Panc1 (cell line): ENCODE results near the gene KRTAP20-4.

Experiments
- CTCF ChIP-seq: fragments of 450-650 bp; IDR thresholded peaks from 2 replicates; pipeline ENCODE4 v1.5.1; 2017; ENCODE audit warnings: mild to moderate bottlenecking
- POLR2AphosphoS5 ChIP-seq: IDR thresholded peaks from 2 replicates; pipeline ENCODE4 v1.6.1; 2012; ENCODE audit warnings: mild to moderate bottlenecking, low read depth, low read length, moderate library complexity
- SIN3A ChIP-seq: IDR thresholded peaks from 2 replicates; pipeline ENCODE4 v1.6.1; 2012; ENCODE audit warnings: low read depth, mild to moderate bottlenecking, low read length, moderate library complexity, borderline replicate concordance; ENCODE audit not compliant: insufficient read depth
- TCF7L2 ChIP-seq: IDR thresholded peaks from 2 replicates; pipeline ENCODE4 v1.6.1; 2011; ENCODE audit warnings: mild to moderate bottlenecking, low read depth, low read length, inconsistent platforms
- TF ChIP-seq, protein P1 (sequence below), 2 experiments: IDR thresholded peaks; 2 replicates each; pipeline ENCODE4 v1.6.1; 2011 to 2012; ENCODE audit warnings: low read depth in 2 of 2, control low read depth in 1 of 2, low read length in 1 of 2, mild to moderate bottlenecking in 1 of 2, moderate library complexity in 1 of 2; ENCODE audit not compliant: insufficient read depth in 1 of 2

DNA sequence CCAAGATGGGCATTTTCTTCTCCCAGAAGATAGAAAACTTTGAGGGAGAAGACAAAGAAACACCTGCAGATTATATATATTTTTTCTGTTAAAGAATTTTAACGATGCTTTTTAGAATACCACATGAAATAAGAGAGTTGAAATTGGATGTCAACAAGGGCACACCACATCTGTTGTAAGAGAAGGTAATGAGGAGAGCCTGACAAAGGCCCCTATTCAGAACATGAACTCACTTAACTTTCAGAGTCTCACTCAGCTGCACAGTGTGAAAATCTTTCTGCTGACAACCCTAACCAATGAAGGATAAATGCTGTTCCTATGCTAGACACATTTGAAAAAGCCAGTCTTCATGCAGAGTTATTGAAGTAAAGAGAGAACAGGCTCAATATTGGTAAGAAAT, 37.6 kb upstream of the KRTAP20-4 start:
- TF ChIP-seq CTCF (no peak), SIN3A (no peak), POLR2AphosphoS5 (no peak), TCF7L2 (no peak)
- TF ChIP-seq, protein P1, sequence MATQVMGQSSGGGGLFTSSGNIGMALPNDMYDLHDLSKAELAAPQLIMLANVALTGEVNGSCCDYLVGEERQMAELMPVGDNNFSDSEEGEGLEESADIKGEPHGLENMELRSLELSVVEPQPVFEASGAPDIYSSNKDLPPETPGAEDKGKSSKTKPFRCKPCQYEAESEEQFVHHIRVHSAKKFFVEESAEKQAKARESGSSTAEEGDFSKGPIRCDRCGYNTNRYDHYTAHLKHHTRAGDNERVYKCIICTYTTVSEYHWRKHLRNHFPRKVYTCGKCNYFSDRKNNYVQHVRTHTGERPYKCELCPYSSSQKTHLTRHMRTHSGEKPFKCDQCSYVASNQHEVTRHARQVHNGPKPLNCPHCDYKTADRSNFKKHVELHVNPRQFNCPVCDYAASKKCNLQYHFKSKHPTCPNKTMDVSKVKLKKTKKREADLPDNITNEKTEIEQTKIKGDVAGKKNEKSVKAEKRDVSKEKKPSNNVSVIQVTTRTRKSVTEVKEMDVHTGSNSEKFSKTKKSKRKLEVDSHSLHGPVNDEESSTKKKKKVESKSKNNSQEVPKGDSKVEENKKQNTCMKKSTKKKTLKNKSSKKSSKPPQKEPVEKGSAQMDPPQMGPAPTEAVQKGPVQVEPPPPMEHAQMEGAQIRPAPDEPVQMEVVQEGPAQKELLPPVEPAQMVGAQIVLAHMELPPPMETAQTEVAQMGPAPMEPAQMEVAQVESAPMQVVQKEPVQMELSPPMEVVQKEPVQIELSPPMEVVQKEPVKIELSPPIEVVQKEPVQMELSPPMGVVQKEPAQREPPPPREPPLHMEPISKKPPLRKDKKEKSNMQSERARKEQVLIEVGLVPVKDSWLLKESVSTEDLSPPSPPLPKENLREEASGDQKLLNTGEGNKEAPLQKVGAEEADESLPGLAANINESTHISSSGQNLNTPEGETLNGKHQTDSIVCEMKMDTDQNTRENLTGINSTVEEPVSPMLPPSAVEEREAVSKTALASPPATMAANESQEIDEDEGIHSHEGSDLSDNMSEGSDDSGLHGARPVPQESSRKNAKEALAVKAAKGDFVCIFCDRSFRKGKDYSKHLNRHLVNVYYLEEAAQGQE (IDR thresholded peaks at IDR 0.05; ENCODE audit: insufficient read depth in 1 of 2, low read depth in 2 of 2, low read length in 1 of 2), result no peak
